GM20431 (cell line): ENCODE results near the gene MAGEA2.
"Not testable (repeated sequence)": the region's sequence is repeated elsewhere in the genome, so short reads cannot be mapped to it uniquely, and the experiment has no call there.

ENCODE experiments used
- in situ Hi-C: fragments of 300-500 bp; cut with MseI, MboI; formaldehyde crosslinking; loops from one replicate; pipeline ENCODE4 v1.15.0; 2020; ENCODE audit warnings: low sequenced_read_pairs; ENCODE audit not compliant: unreplicated experiment

Gene MAGEA2, protein sequence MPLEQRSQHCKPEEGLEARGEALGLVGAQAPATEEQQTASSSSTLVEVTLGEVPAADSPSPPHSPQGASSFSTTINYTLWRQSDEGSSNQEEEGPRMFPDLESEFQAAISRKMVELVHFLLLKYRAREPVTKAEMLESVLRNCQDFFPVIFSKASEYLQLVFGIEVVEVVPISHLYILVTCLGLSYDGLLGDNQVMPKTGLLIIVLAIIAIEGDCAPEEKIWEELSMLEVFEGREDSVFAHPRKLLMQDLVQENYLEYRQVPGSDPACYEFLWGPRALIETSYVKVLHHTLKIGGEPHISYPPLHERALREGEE

DNA sequence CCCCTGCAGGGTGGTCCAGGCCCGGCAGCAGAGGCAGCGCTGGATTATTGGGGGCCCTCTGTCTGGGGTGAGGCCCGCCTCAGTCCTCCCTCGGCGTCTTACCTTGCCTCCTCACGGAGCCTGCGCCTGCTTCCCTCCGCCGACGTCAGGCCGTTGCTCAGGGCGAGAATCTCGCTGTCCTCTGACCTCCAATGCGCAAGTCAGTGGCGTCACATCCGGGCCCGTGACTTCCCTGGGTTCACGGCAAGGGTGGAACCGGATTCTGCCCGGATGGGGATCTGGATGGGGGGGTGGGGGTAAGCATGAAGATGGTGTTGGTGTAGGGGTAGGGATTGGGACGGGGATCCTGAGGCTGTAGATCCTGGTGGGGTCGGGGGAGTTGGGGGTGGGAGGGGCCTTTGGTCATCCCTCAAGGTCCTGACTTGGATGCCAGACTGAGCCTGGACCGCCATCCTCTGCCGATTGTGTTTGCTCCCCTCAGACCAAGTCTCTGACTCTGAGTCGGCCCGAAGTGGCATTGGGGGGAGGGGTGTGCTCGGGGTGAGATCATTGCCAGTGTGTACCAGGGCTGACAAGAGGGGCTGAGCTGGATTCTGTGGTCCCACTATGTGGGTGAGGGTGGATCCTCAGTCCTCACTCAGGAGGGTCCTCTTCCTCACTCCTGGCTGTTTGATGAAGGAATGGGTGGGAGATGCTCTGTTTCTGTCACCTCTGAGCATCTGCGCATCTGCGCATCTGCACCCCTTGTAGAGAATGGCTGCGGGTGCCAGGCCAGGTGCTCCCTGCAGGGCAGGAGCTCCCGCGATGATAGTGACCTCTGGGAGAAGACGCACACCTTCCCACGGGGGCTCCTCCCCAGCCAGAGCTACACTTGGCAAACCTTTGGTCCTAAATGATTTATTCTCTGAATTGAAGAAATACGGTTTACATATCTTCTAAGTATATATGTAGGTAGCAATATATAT, at the start of gene MAGEA2:
TSS of gene MAGEA2 (minus strand) at position 157 of the 965 bp plus-strand sequence. CDS start 2,479 bp downstream, outside the sequence.
- in situ Hi-C loops = not testable (repeated sequence)

- in situ Hi-C loops = no loop called here
Observed at GRCh38 chrX:152798945-152799344, 45.3 kb upstream of the MAGEA2 start.

- in situ Hi-C loops = not testable (repeated sequence)
Observed at GRCh38 chrX:152787062-152787461, 33.4 kb upstream of the MAGEA2 start.

DNA sequence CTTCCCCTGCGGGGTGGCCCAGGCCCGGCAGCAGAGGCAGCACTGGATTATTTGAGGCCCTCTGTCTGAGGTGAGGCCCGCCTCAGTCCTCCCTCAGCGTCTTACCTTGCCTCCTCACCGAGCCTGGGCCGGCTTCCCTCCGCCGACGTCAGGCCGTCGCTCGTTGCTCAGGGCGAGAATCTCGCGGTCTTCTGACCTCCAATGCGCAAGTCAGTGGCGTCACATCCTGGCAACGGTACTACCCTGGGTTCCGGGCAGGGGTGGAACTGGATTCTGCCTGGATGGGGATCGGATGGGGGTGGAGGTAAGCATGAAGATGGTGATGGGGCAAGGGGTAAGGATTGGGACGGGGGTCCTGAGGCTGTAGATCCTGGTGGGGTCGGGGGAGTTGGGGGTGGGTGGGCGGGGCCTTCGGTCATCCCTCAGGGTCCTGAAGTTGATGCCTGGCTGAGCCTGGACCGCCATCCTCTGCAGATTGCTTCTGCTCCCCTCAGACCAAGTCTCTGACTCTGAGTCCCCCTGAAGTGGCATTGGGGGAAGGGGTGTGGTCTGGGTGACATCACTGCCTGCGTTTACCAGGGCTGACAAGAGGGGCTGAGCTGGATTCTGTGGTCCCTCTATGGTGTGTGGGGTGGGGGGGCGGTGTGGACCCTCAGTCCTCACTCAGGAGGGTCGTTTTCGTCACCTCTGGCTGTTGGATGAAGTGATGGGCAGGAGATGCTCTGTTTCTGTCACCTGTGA, 16.1 kb upstream of the MAGEA2 start, which contains the start of gene MAGEA6:
TSS of gene MAGEA6 (minus strand) at position 141 of the 741 bp plus-strand sequence. CDS start 2,039 bp downstream, outside the sequence.
- in situ Hi-C loops = not testable (repeated sequence)

GRCh38 chrX:152766562-152766961, 12.9 kb upstream of the MAGEA2 start:
- in situ Hi-C loops = not testable (repeated sequence)

DNA sequence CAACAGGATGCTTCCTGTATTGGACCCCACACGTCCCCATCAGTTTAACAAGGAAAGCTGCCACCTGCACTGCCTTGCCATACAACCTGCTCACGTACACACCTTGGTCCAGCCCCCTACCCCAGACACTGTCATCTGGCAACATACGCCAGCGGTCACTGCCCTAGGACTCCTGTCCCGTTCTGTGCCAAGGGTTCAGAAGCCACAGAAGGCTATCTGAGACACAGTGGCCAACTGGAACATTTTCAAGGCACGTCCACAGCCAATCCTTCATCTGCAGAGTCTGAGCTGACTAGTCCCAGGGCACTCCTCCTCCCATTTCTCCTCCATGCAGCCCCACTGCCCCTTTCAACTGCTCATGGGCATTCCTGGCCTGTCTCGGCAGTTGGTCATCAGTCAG, 7.9 kb upstream of the MAGEA2 start:
- in situ Hi-C loops = not testable (repeated sequence)

DNA sequence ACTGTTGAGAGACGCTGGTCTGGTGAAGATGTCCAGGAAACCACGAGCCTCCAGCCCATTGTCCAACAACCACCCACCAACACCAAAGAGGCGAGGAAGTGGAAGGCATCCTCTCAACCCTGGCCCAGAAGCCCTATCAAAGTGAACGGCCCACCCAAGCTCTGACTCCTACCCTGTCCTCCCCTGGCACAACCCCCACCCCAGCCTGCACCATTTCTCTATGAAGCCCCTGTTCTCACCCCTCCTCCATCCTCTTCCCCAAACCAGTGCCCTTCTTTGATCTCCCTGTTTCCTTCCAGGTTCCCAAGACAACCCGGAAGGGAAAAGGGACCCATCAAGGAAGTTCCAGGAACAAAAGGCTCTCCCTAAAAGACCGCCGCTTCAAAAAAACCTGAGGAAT, 5.9 kb upstream of the MAGEA2 start:
- in situ Hi-C loops = not testable (repeated sequence)

GRCh38 chrX:152758918-152759317, 5.3 kb upstream of the MAGEA2 start, which contains the start of gene CSAG3:
Gene CSAG3 (plus strand): TSS chrX:152759218.
- in situ Hi-C loops = not testable (repeated sequence)

DNA sequence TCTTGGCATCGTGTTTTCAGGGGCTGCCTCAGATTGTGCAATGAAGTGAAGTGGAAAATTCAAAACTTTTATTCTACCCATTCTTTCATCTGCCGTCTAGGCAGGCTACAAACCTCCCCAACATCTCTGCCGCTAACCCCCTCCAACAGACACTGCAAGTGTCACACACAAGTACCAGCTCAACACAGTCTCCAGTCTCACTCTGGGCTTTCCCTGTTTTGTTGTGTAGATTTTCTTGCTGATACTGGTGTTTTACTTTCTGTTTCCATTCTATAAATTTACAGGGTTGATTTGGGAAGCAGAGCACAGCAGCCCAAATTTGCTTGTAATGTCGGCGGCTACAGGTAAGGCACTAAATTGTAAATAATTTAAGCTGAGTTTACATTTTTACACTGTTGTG, 1.2 kb upstream of the MAGEA2 start:
- in situ Hi-C loops = not testable (repeated sequence)

DNA sequence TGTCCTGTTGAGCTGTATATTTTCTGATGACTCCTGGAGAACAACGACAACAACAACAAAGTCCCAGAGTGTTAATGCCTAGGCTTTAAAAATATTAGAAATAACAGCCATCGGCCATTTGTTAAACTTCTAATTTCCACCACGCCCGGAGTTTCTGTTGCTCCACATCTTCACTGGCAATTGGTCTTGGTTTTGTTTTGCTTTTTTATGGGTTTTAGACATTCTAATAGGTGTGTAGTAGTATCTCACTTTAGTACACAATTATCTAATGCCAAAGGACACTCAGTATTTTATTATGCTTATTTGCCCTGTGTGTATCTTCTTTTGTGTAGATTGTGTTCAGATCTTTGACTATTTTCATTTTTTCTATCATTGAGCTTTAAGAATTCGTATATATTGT, 15.1 kb downstream of the MAGEA2 start:
- in situ Hi-C loops = no loop called here

- in situ Hi-C loops = not testable (repeated sequence)
Observed at GRCh38 chrX:152736528-152736927, 17.1 kb downstream of the MAGEA2 start.

- in situ Hi-C loops = no loop called here
Observed at GRCh38 chrX:152735860-152736511, 17.7 kb downstream of the MAGEA2 start.

DNA sequence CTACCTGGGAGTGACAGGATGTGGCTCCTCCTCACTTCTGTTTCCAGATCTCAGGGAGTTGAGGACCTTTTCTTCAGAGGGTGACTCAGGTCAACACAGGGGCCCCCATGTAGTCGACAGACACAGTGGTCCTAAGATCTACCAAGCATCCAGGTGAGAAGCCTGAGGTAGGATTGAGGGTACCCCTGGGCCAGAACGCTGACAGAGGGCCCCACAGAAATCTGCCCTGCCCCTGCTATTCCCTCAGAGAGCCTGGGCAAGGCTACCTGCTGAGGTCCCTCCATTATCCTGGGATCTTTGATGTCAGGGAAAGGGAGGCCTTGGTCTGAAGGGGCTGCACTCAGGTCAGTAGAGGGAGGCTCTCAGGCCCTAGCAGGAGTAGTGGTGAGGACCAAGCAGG, 18.5 kb downstream of the MAGEA2 start:
- in situ Hi-C loops = no loop called here

DNA sequence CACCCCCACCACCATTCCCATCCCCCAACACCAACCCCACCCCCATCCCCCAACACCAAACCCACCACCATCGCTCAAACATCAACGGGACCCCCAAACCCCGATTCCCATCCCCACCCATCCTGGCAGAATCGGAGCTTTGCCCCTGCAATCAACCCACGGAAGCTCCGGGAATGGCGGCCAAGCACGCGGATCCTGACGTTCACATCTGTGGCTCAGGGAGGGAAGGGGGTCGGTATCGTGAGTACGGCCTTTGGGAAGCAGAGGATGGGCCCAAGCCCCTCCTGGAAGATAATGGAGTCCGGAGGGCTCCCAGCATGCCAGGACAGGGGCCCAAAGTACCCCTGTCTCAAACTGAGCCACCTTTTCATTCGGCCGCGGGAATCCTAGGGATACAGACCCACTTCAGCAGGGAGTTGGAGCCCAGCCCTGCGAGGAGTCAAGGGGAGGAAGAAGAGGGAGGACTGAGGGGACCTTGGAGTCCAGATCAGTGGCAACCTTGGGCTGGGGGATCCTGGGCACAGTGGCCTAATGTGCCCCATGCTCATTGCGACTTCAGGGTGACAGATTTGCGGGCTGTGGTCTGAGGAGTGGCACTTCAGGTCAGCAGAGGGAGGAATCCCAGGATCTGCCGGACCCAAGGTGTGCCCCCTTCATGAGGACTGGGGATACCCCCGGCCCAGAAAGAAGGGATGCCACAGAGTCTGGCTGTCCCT, 19.3 kb downstream of the MAGEA2 start:
- in situ Hi-C loops = not testable (repeated sequence)

- in situ Hi-C loops = no loop called here
Observed at GRCh38 chrX:152733261-152733975, 20.2 kb downstream of the MAGEA2 start, which contains the start of the genes CSAG1 and MAGEA12. Gene CSAG1 (minus strand): TSS chrX:152733721. CDS start chrX:152732460, 1,261 bp downstream. Gene MAGEA12 (plus strand): TSS chrX:152733757. CDS start chrX:152736162, 2,405 bp downstream.

DNA sequence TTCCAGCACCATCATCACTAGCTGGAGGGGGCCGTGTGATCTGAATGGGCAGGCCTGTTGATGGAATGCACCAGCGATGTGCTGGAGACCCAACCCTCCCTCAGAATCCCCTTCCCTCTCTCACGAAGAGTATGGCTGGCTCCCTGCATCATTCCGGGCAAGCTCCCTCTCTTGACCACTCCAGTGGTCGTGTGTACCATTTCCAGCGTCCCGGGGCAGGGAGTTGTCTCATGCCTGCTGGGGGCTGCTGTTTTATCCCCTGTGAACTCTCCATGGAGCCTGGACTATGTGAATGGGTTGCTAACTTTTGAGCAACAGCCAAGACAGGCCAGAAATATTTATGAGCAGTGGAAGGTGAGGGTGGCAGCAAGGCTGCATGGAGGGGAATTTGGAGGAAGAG, 28.2 kb downstream of the MAGEA2 start:
- in situ Hi-C loops = no loop called here

DNA sequence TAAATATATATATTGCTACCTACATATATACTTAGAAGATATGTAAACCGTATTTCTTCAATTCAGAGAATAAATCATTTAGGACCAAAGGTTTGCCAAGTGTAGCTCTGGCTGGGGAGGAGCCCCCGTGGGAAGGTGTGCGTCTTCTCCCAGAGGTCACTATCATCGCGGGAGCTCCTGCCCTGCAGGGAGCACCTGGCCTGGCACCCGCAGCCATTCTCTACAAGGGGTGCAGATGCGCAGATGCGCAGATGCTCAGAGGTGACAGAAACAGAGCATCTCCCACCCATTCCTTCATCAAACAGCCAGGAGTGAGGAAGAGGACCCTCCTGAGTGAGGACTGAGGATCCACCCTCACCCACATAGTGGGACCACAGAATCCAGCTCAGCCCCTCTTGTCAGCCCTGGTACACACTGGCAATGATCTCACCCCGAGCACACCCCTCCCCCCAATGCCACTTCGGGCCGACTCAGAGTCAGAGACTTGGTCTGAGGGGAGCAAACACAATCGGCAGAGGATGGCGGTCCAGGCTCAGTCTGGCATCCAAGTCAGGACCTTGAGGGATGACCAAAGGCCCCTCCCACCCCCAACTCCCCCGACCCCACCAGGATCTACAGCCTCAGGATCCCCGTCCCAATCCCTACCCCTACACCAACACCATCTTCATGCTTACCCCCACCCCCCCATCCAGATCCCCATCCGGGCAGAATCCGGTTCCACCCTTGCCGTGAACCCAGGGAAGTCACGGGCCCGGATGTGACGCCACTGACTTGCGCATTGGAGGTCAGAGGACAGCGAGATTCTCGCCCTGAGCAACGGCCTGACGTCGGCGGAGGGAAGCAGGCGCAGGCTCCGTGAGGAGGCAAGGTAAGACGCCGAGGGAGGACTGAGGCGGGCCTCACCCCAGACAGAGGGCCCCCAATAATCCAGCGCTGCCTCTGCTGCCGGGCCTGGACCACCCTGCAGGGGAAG, 39.5 kb downstream of the MAGEA2 start, which contains the start of gene MAGEA2B:
TSS of gene MAGEA2B (plus strand) at position 814 of the 973 bp plus-strand sequence. CDS start 2,479 bp downstream, outside the sequence.
- in situ Hi-C loops = not testable (repeated sequence)
